Measurements from ENCODE around the gene SPON1.

- TF ChIP-seq EZH2phosphoT487 (IDR thresholded peaks at IDR 0.05; ENCODE audit: insufficient read depth, low read depth) (no peak), EZH2 (IDR thresholded peaks at IDR 0.05; ENCODE audit: insufficient read depth, poor library complexity, severe bottlenecking) (no peak)
These were observed 45.3 kb upstream of the SPON1 start for GRCh38 chr11:13917264-13917663.

All from GM23248 (cell line).